A673 (cell line): Measurements from ENCODE around the gene ADAMTS12. TPM values are rescaled to one million over a fixed set of nuclear protein-coding genes. Genes with fewer than 3 reads are reported as not detected.

Experiments used
- BruUV-seq: library from RNA; stranded (reverse); fragments of 400-500 nt; replicated peaks from 2 replicates; lab custom pipeline; 2021; lab: Mats Ljungman, UMichigan
- CTCF ChIA-PET: fragments of 300-600 bp; sonication (Branson Sonifier 250); formaldehyde crosslinking; loops from one replicate; lab custom pipeline; 2022; ENCODE audit warnings: antibody characterized with exemption; lab: Charles Lee
- POLR2A ChIA-PET: fragments of 300-600 bp; sonication (Branson Sonifier 250); formaldehyde crosslinking; loops from one replicate; lab custom pipeline; 2022; ENCODE audit warnings: antibody characterized with exemption; ENCODE audit not compliant: low non-redundant PET; lab: Charles Lee
- DNase-seq: peaks from one replicate; pipeline ENCODE4 v3.0.0-alpha.2; 2015; ENCODE audit warnings: low spot score
- H3K27ac ChIP-seq: fragments of 200-600 bp; sonication (generic); 2 replicates; pipeline ENCODE4 v1.5.1; 2016; ENCODE audit warnings: mixed run types, low read depth, mild to moderate bottlenecking, mixed read lengths, antibody characterized with exemption, low read length; ENCODE audit not compliant: poor library complexity, severe bottlenecking
- H3K27me3 ChIP-seq: fragments of 200-600 bp; sonication (generic); replicated peaks from 2 replicates; pipeline ENCODE4 v1.6.1; 2017; ENCODE audit warnings: mixed run types, low read depth, mild to moderate bottlenecking, mixed read lengths, antibody characterized with exemption, low read length; ENCODE audit not compliant: insufficient read depth, poor library complexity
- H3K36me3 ChIP-seq: fragments of 200-600 bp; sonication (generic); 2 replicates; pipeline ENCODE4 v1.6.1; 2016; ENCODE audit warnings: mixed run types, mild to moderate bottlenecking, mixed read lengths, antibody characterized with exemption, low read length; ENCODE audit not compliant: insufficient read depth, poor library complexity, severe bottlenecking
- H3K4me1 ChIP-seq: fragments of 200-600 bp; sonication (generic); 2 replicates; pipeline ENCODE4 v1.6.1; 2017; ENCODE audit warnings: mixed run types, mild to moderate bottlenecking, mixed read lengths, antibody characterized with exemption, low read length; ENCODE audit not compliant: insufficient read depth, poor library complexity, severe bottlenecking
- H3K4me3 ChIP-seq: fragments of 200-600 bp; sonication (generic); 2 replicates; pipeline ENCODE4 v1.5.1; 2016; ENCODE audit warnings: low read depth, mixed run types, mild to moderate bottlenecking, mixed read lengths, low read length; ENCODE audit not compliant: poor library complexity, severe bottlenecking
- H3K9me3 ChIP-seq: fragments of 200-600 bp; sonication (generic); 2 replicates; pipeline ENCODE4 v1.6.1; 2016; ENCODE audit warnings: mixed run types, low read depth, mild to moderate bottlenecking, mixed read lengths, antibody characterized with exemption, low read length; ENCODE audit not compliant: poor library complexity, severe bottlenecking
- EZH2 ChIP-seq: fragments of 200-600 bp; sonication (generic); IDR thresholded peaks from 2 replicates; pipeline ENCODE4 v1.6.1; 2017; ENCODE audit warnings: borderline replicate concordance, low read depth, mild to moderate bottlenecking, mixed read lengths, antibody characterized with exemption, low read length; ENCODE audit not compliant: poor library complexity, severe bottlenecking
- intact Hi-C: fragments of 100-400 bp; cut with micrococcal nuclease; formaldehyde crosslinking; loops from one replicate; pipeline ENCODE4 v1.10.0; 2022; ENCODE audit not compliant: unreplicated experiment
- total RNA-seq: library from RNA; stranded (reverse); gene quantifications from 2 replicates; pipeline ENCODE4 v1.2.3, GENCODE V29; 2021
- TF ChIP-seq, protein P1 (sequence below): fragments of 300-800, 200-600 bp; sonication (generic); conservative IDR thresholded peaks from 2 replicates; pipeline ENCODE4 v1.5.1; 2017; ENCODE audit warnings: low read depth, mild to moderate bottlenecking, antibody characterized with exemption, low read length, moderate library complexity, mixed read lengths

The ADAMTS12 gene
- total RNA-seq, 1 experiment from 2014 or later, result 0.84 TPM

DNA sequence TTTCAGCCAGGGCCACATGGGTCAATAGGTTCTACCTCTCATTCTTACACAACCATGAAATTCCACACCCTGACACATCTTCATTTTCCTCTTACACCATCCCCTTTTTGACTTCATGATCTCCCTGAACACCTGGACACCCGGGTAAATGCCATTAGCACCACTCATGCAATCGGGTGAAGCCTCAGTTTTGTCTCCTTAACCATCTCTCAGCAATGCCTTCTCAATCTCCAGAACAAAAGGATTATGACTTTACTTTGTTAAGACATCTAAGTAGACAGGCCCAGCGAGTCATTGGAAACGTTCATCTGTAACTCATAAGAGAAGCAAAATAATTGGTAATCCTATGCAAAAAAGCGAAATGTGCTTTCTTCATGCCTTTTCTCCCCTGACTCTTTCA, 49.9 kb downstream of the ADAMTS12 start:
- no peaks in the 10 kb centered on the region for H3K9me3 ChIP-seq
- intact Hi-C loops, result no loop called here
- no TSS peak for BruUV-seq
- DNase-seq, result no peak
- no peak overlapping the region for H3K27ac ChIP-seq
- TF ChIP-seq, protein P1, sequence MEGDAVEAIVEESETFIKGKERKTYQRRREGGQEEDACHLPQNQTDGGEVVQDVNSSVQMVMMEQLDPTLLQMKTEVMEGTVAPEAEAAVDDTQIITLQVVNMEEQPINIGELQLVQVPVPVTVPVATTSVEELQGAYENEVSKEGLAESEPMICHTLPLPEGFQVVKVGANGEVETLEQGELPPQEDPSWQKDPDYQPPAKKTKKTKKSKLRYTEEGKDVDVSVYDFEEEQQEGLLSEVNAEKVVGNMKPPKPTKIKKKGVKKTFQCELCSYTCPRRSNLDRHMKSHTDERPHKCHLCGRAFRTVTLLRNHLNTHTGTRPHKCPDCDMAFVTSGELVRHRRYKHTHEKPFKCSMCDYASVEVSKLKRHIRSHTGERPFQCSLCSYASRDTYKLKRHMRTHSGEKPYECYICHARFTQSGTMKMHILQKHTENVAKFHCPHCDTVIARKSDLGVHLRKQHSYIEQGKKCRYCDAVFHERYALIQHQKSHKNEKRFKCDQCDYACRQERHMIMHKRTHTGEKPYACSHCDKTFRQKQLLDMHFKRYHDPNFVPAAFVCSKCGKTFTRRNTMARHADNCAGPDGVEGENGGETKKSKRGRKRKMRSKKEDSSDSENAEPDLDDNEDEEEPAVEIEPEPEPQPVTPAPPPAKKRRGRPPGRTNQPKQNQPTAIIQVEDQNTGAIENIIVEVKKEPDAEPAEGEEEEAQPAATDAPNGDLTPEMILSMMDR, result no peak
- no peak for TF ChIP-seq EZH2
- no peak overlapping the region for H3K4me3 ChIP-seq
- H3K4me1 ChIP-seq, result no peaks in the 10 kb centered on the region
- no peaks in the 10 kb centered on the region for H3K36me3 ChIP-seq
- ChIA-PET CTCF (no interaction called here), POLR2A (no interaction called here)
- no peaks in the 10 kb centered on the region for H3K27me3 ChIP-seq

DNA sequence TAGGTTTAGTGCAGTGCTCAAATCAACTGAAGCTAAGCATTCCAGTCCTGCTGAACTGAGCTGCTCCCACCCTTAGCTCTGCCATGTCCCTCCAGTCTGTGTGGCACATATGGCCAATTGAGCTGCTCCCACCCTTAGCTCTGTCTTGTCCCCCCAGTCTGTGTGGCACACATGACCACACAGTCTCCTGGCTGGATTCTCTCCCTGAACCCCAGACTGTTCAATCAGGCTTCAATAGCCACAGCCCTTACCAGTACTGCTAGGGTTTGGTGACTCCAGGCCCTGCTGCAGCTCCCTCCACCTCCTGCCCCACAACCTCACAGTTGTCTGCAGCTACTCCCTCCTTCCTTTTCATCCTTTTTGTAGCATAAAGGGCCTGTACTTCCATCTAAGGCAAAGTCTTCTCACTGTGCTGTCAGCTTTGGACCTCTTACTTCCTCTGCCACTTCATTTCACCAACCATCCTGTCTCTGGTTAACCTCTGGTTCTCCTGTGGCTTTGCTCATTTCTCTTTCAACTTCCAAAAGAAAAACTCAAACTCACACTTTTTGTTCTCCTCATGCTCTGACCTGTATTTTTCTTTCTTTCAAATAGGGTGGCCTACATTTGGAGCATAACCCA, 50.8 kb downstream of the ADAMTS12 start:
- POLR2A ChIA-PET, result no interaction called here
- Histone ChIP-seq H3K4me3 (no peak overlapping the region), H3K36me3 (no peaks in the 10 kb centered on the region), H3K27ac (no peak overlapping the region), H3K27me3 (no peaks in the 10 kb centered on the region), H3K4me1 (no peaks in the 10 kb centered on the region), H3K9me3 (no peaks in the 10 kb centered on the region)
- intact Hi-C loops, result no loop called here
- TF ChIP-seq, protein P1, result no peak
- TF ChIP-seq EZH2, result no peak
- CTCF ChIA-PET, result no interaction called here
- BruUV-seq, result no TSS peak
- no peak for DNase-seq

DNA sequence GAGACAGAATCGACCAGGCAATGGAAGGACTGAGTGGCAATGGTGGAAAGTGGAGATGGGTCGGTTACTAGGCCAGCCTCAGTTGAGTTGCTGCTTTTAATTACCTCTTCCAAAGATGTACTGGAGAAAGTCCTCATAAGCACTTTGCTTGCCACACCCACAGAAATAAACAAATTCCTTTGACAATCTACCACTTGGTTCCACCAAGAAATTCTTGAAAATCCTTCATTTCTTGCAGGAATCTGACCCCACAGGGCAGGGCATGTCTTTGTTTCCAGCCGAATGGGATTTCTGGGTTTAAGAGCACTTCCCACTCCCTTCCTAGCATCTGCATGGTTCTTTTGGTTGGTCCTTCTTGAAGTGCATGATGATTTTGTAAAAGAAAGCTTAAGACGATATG, 54.5 kb downstream of the ADAMTS12 start:
- H3K27me3 ChIP-seq, result no peaks in the 10 kb centered on the region
- no peaks in the 10 kb centered on the region for H3K4me1 ChIP-seq
- H3K9me3 ChIP-seq, result no peaks in the 10 kb centered on the region
- no peak overlapping the region for H3K4me3 ChIP-seq
- no TSS peak for BruUV-seq
- no peaks in the 10 kb centered on the region for H3K36me3 ChIP-seq
- TF ChIP-seq, protein P1, result no peak
- TF ChIP-seq EZH2, result no peak
- intact Hi-C loops, result no loop called here
- DNase-seq, result no peak
- H3K27ac ChIP-seq, result no peak overlapping the region
- ChIA-PET CTCF (no interaction called here), POLR2A (no interaction called here)
